ENCODE data around the gene DMRTC1. TPM values are rescaled to one million over a fixed set of nuclear protein-coding genes. Genes with fewer than 3 reads are reported as not detected.
A peak's percentile ranks its signal among the peaks of the same experiment; 100 is the strongest.
"Not testable (repeated sequence)": the region's sequence is repeated elsewhere in the genome, so short reads cannot be mapped to it uniquely, and the experiment has no call there.

DMRTC1 gene
- total and polyA plus RNA-seq, 2 of the 8 experiments (the other 6 are each of a cell fraction or from before 2014, with no cell fraction given) = not detected

DNA sequence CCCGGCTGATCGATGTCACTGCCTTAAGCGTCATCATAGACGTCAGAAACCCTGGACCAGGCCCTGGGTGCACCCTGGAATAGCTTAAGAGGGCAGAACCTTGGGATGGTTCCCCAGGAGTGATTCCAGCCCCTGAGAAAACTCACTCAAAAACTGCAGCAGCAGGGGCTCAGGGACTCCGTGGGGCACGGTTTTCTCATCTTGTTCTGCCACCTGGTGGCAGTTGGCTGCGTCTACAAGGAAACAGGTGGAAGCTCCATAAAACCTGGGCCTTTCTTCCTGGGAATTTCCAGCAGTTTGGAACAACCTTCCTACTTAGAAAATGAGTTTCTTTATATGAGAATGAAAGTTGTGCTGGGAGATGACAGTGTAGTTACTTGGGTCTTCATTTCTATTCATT, 7.2 kb downstream of the DMRTC1 start:
- H3K14ac ChIP-seq (ENCODE audit: insufficient read length); H2AK5ac ChIP-seq (ENCODE audit: low read depth, low read length); H3K79me2 ChIP-seq (ENCODE audit: control insufficient read depth in 1 of 2, insufficient read depth in 2 of 2, low read length in 2 of 2); H2AFZ ChIP-seq (ENCODE audit: low read length); H3K36me3 ChIP-seq (ENCODE audit: control insufficient read depth in 2 of 4, insufficient read depth in 4 of 4, low read length in 3 of 4); H3K56ac ChIP-seq (replicated peaks; ENCODE audit: insufficient read length, low read depth, low read length); H3K9ac ChIP-seq (replicated peaks in 1 of 4; ENCODE audit: extremely low read depth in 1 of 4, low read depth in 3 of 4, low read length in 3 of 4); H3K4me1 ChIP-seq (replicated peaks in 1 of 4; ENCODE audit: control insufficient read depth in 3 of 4, insufficient read depth in 4 of 4, low read length in 3 of 4); H3K79me1 ChIP-seq (ENCODE audit: low read depth, low read length); DNase-seq (ENCODE audit: low read depth in 1 of 2, low spot score in 2 of 2); H3K9me3 ChIP-seq (ENCODE audit: insufficient read depth in 2 of 2, low read depth in 1 of 2, low read length in 1 of 2); H3K23me2 ChIP-seq (ENCODE audit: low read depth, low read length); H3K4me3 ChIP-seq (ENCODE audit: extremely low read depth in 1 of 4, insufficient read depth in 2 of 4, low read depth in 3 of 4, low read length in 4 of 4); H2BK15ac ChIP-seq (ENCODE audit: low read length); H2BK5ac ChIP-seq (ENCODE audit: low read depth, low read length); H3K18ac ChIP-seq (ENCODE audit: extremely low read depth, low read length); H3K4me2 ChIP-seq (ENCODE audit: insufficient read depth in 1 of 2, low read depth in 2 of 2, low read length in 2 of 2); H2BK120ac ChIP-seq (replicated peaks; ENCODE audit: low read depth, low read length); H4K20me1 ChIP-seq (replicated peaks in 1 of 2; ENCODE audit: control insufficient read depth in 1 of 2, insufficient read depth in 2 of 2, low read length in 2 of 2); H2BK12ac ChIP-seq (ENCODE audit: low read depth, low read length); H4K5ac ChIP-seq (ENCODE audit: insufficient read length, low read depth, low read length); H4K8ac ChIP-seq (ENCODE audit: extremely low read depth, insufficient read depth, low read length); CTCF ChIA-PET (ENCODE audit: partially characterized antibody); H3K23ac ChIP-seq (ENCODE audit: insufficient read length); POLR2A ChIA-PET (ENCODE audit: partially characterized antibody); H3K4ac ChIP-seq (replicated peaks; ENCODE audit: insufficient read length, low read depth, low read length); H4K91ac ChIP-seq (replicated peaks; ENCODE audit: insufficient read length, low read length); H2BK20ac ChIP-seq (ENCODE audit: low read length); H3K27ac ChIP-seq (ENCODE audit: low read depth, low read length); H3K27me3 ChIP-seq (replicated peaks in 1 of 4; ENCODE audit: control insufficient read depth in 3 of 4, extremely low read depth in 1 of 4, insufficient read depth in 3 of 4, low read length in 3 of 4): not testable (repeated sequence)
- WGBS, 2 experiments (ENCODE audit: extremely low coverage in 1 of 2, insufficient coverage in 1 of 2, insufficient read length in 1 of 2, insufficient replicate concordance in 2 of 2, low coverage in 1 of 2, low lambda C conversion rate in 2 of 2, missing lambda C conversion rate in 1 of 2) = no CpG with 5 or more reads among the region's 7 CpGs
- peak; percentile 100 for FAIRE-seq

DNA sequence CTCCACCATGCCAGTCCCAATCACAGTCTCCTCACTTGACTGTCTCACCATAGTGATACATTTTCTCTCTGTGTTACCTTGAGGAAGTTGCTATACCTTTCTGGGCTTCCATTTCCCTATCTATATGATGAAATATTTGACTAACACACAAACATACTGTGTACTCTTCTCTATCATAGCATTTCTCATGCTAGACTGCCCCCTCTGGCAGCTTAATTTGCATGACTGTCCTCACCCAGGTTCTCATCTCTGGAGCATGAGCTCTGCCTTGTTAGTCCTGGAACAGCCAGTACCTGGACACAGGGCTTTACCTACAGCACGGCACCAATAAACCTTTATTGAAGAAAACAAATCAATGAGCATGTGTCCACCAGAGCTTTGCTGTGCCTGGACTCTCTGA, 11.4 kb downstream of the DMRTC1 start:
- H3K56ac ChIP-seq (replicated peaks; ENCODE audit: insufficient read length, low read depth, low read length); H3K4me3 ChIP-seq (ENCODE audit: extremely low read depth in 1 of 4, insufficient read depth in 2 of 4, low read depth in 3 of 4, low read length in 4 of 4); H3K9me3 ChIP-seq (ENCODE audit: insufficient read depth in 2 of 2, low read depth in 1 of 2, low read length in 1 of 2); CTCF ChIA-PET (ENCODE audit: partially characterized antibody); H3K18ac ChIP-seq (ENCODE audit: extremely low read depth, low read length); H3K36me3 ChIP-seq (ENCODE audit: control insufficient read depth in 2 of 4, insufficient read depth in 4 of 4, low read length in 3 of 4); H2BK15ac ChIP-seq (ENCODE audit: low read length); H3K23me2 ChIP-seq (ENCODE audit: low read depth, low read length); H3K27me3 ChIP-seq (replicated peaks in 1 of 4; ENCODE audit: control insufficient read depth in 3 of 4, extremely low read depth in 1 of 4, insufficient read depth in 3 of 4, low read length in 3 of 4); H3K79me1 ChIP-seq (ENCODE audit: low read depth, low read length); H2BK5ac ChIP-seq (ENCODE audit: low read depth, low read length); DNase-seq (ENCODE audit: low read depth in 1 of 2, low spot score in 2 of 2); H3K79me2 ChIP-seq (ENCODE audit: control insufficient read depth in 1 of 2, insufficient read depth in 2 of 2, low read length in 2 of 2); H2BK120ac ChIP-seq (replicated peaks; ENCODE audit: low read depth, low read length); H3K4ac ChIP-seq (replicated peaks; ENCODE audit: insufficient read length, low read depth, low read length); POLR2A ChIA-PET (ENCODE audit: partially characterized antibody); H3K4me2 ChIP-seq (ENCODE audit: insufficient read depth in 1 of 2, low read depth in 2 of 2, low read length in 2 of 2); H2BK20ac ChIP-seq (ENCODE audit: low read length); FAIRE-seq; H3K27ac ChIP-seq (ENCODE audit: low read depth, low read length); H4K91ac ChIP-seq (replicated peaks; ENCODE audit: insufficient read length, low read length); H2AFZ ChIP-seq (ENCODE audit: low read length); H4K5ac ChIP-seq (ENCODE audit: insufficient read length, low read depth, low read length); H3K23ac ChIP-seq (ENCODE audit: insufficient read length); H4K8ac ChIP-seq (ENCODE audit: extremely low read depth, insufficient read depth, low read length); H3K14ac ChIP-seq (ENCODE audit: insufficient read length); H2BK12ac ChIP-seq (ENCODE audit: low read depth, low read length); H3K9ac ChIP-seq (replicated peaks in 1 of 4; ENCODE audit: extremely low read depth in 1 of 4, low read depth in 3 of 4, low read length in 3 of 4); H2AK5ac ChIP-seq (ENCODE audit: low read depth, low read length); H3K4me1 ChIP-seq (replicated peaks in 1 of 4; ENCODE audit: control insufficient read depth in 3 of 4, insufficient read depth in 4 of 4, low read length in 3 of 4); H4K20me1 ChIP-seq (replicated peaks in 1 of 2; ENCODE audit: control insufficient read depth in 1 of 2, insufficient read depth in 2 of 2, low read length in 2 of 2): not testable (repeated sequence)
- no CpG with 5 or more reads among the region's 1 CpG for WGBS, 2 experiments (ENCODE audit: extremely low coverage in 1 of 2, insufficient coverage in 1 of 2, insufficient read length in 1 of 2, insufficient replicate concordance in 2 of 2, low coverage in 1 of 2, low lambda C conversion rate in 2 of 2, missing lambda C conversion rate in 1 of 2)

Measured in H1 (cell line).